Putamen (tissue), 1 donor: Measurements from ENCODE around the gene DMKN.

Experiments used
- DNase-seq: peaks from one replicate; pipeline ENCODE4 v3.0.0-alpha.2; 2016; ENCODE audit warnings: low spot score

The DMKN gene

DNA sequence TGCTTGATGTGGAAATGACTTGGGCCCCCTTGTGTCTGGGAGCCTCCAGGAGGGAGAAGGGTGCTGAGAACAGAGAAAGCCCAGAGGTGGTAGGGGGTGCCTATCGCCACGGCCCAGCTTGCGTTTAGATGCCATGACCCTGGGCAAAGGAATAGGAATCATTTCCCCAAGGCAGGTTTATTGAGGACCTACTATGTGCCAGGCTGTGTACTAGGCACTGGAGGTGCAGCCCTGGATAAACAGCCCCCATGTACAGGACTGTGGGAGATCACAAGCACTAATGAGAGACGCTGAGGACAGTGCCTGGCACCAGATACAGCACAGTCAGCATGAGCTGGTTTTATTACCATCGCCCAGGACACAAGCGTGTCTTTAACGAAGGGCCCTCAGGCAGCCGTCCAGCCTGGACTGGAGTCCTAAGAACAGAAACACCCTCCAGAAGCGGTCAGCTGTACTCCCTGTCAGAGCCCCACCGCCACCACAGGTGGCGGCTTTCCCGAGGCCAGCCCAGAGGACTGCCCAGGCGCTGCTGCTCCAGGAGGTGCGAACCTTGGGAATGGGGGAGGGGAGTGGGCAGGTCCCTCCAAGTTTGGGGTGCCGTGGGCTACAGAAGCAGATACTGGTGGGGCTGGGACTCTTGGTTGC is 36.6 kb upstream of the DMKN start:
- DNase-seq, result no peak

DNA sequence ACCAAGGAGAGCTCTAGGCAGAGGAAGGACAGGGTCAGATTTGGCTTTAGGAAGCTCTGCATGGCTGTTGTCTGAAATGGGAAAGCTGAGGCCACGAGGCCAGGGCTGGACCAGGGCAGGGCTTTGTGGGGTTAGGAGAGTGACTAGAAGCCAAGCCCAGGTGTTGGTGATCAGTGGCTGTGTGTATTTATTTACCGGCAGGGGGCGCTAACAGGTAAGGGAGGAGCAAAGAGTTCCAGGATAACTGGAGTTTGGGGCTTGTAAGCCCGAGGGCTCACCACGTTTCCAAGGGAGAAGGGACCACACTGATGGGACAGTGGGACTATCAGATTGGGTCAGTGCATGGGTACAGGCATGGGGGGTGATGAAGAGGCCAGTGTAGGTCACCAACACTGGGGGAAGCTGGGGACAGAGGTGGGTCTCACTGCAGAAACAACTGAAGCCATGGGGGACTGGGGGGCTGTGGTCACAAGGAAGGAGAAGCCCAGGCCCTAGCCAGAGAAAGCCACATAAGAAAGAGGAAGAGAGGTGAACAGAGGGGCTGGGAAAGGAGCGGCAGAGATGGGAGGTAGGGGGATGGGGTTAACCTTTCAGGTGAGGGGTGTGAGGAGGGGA is 35.8 kb upstream of the DMKN start:
- DNase-seq, result peak; percentile 47

DNA sequence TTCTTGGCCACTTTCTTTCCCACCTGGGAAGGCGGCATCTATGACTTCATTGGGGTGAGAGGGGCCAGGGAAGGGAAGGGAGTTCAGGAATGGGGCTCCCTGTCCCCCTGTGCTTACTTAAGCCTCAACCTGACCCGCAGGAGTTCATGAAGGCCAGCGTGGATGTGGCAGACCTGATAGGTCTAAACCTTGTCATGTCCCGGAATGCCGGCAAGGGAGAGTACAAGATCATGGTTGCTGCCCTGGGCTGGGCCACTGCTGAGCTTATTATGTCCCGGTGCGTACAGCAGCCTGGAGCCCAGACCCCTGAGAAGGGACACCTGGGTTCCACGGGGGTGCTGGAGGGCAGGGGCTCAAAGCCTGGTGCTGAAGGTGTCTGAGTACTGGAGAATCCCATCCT is 33.1 kb upstream of the DMKN start:
- no peak for DNase-seq

DNA sequence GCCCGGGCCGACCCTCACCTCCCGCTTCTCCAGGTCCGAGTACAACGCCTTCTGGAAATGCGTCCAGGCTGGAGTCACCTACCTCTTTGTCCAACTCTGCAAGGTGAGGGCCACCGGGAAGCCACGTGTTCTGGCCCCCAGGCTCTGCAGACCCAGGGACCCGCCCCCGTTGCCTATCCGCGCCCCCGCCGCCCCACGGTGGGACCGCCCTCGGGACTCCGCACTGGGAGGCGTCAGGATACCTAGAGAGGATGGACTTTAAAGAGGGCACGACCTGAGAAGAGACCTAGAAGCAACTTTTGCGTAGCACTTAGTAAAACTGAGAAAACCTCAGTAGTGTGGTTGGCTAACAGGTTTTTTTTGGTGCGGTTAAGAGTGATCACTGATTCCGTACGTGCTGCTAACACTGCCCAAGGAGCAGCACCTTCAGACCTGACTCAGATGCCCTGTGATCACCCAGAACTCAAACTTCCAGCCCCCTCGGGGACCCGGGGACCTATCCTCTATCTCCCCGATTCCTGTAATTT is 32.5 kb upstream of the DMKN start:
- DNase-seq, result no peak

DNA sequence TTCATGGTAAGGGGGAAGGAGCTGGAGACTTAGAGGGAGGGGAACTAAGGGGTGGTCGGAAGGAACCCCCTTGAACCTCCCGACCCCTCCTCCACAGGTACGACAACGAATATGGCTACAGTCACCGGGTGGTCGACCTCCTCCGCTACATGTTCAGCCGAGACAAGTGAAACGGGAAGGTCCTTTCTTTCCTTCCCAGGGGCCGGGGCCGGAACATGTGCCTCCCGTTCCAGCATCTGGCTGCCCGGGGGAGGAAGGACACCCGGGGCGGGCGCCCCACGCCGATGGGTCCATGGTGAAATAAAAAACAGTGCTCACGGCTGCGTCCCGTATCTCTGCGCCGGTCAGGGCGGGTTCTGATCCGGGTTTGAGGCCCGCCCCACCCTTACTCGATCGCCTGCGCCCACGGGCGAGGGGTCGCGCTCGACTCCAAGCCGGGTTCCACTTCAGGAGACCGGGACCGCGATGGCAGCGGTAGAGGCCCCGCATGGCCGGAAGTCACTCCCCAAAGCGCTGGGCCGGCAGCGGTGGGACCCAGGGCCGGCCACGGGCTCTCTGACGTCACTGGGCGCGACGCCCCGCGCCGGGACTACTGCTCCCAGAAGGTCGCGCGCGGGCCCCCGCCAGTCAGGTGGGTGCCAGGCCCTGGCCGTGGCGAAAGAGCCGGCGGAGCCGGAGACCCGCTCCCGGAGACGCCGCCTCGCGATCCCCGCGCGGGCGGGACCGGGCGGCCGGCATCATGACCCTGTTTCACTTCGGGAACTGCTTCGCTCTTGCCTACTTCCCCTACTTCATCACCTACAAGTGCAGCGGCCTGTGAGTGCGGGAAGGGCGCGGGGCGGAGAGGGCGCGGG is 31.8 kb upstream of the DMKN start, which contains the start of gene TMEM147:
Gene TMEM147 (plus strand): TSS at position 626 of the 854 bp plus-strand sequence. CDS start 114 bp downstream, at position 740.
- DNase-seq, result peak; percentile 89

DNA sequence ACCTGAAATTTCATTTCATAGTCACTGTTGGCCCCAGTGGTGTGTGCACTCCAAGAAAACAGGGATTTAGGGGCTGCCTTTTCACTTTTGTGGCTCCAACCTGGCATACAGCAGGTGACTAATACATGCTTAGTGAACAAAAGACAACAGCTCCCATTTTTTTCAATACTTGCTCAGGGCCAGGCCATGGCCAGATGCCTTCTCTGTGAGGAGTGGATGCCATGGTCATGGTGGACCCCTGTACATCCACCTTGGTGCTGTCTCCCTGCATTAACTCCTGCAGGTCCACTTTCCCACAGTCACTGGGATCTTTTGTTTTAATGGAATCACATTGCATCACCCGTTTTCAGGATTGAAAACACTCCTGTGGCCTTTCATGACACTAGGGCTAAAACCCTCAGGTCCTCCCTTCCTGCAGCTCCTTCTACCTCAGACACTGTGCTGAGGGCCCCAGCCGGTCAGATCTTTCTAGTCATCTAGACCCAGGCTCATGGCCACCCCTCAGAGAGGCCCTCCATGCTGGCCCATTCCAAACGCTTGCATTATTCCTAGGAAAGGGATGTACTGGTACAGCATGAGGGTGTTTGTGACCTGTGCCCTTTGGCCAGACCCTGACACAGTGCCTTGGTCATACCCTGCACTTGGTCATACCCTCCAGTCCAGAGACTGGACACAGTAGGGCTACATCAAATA is 30.8 kb upstream of the DMKN start:
- DNase-seq, result no peak

DNA sequence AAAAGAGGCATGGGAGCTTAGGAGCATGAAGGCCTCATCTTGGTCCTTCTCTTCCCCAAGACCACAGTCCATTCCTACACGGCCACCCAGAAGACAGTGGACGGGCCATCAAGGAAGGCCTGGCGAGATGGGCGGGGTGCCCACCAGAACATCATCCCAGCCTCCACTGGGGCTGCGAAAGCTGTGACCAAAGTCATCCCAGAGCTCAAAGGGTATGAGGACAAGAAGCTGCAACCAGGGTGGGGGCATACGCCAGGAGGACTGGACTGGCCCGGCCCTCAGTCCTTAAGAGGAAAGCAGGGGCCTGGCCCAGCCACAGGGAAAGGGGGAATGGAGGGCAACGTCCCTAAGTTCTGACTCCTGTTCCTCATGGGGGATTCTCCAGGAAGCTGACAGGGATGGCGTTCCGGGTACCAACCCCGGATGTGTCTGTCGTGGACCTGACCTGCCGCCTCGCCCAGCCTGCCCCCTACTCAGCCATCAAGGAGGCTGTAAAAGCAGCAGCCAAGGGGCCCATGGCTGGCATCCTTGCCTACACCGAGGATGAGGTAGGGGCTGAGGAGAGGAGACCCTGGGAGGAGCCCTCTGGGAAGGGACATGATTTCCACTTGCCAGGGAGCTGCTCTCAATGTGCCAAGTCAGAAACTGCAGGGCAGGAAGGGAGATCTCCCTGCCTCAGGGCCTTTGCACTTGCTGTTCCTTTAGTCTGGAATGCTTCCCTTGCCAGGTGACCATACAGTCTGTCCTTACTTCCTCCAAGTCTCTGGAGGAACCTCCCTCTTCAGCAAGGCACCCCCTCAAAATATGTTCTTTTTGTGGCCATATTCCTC is 30.0 kb upstream of the DMKN start:
- no peak for DNase-seq

DNA sequence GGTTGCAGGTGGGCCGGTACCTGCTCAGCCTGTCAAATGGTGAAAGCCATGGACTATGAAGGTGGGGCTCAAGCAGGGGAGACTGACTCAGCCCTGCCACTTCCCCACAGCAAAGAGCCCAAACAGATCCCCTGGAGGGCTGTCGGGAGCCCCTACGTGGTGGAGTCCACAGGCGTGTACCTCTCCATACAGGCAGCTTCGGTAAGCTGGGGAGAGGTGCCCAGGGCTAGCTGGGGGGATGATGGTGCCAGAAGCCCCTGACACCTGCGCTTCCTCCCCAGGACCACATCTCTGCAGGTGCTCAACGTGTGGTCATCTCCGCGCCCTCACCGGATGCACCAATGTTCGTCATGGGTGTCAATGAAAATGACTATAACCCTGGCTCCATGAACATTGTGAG is 28.8 kb upstream of the DMKN start:
- DNase-seq, result no peak

DNA sequence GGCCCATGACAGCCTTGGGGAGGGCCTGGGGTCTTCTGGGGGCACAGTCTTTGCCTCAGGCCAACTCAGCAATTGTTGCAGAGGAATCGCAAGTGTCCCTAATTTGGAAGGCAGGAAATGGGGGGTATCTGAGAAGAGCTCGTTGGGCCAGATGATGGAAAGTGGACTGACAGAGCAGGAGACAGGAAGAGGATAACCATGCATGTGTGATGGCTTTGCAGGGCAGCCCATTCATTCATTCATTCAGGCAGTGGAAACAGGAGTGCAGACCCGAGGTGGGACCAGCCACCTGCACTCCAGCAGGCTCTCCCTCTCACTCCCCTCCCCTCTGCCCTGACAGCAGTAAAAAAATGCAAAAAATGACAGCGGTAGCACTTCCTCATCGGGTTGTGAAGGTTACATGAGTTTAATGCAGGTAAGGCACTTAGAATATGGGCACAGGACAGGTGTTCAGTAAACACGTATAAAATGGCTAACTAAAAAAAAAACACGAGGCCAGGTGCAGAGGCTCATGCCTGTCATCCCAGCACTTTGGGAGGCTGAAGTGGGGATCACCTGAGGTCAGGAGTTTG is 27.0 kb upstream of the DMKN start:
- DNase-seq, result no peak

DNA sequence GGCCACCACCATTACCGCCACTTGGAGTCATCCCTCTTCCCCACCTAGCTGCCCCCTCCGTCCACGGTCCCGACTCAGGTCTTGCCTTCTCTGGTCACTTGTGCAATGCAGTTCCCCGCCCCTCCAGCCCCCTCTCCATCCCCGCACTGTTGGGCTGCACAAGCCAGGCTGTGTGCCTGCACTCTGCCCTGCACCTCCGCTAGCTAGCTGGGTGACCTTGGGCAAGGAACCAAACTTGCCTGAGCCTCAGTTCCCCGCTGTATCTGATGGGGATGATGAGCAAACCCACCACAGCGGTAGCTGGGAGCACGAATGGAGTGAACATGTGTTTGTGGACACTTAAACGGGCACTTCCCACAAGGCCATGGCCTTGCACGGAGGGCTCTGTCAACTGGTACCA is 26.4 kb upstream of the DMKN start:
- no peak for DNase-seq

DNA sequence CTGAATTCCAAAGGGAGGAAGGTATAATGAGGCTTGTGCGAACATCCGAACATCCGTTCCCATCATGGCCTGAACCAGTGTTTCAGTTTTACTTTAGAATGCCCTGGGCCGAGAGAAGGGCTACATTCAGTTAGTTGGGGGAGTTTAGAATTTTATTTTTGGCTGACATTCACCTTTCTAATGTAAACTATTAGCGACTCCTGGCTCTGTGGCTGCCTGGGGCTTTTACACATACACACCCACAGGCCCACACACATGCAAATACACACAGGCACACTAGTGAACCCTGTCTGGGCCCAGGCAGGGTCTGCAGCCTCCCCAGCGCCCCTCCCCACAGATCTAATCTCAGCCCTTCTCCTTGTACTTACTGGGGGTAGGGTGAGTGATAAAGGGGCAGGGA is 25.9 kb upstream of the DMKN start:
- DNase-seq, result no peak

DNA sequence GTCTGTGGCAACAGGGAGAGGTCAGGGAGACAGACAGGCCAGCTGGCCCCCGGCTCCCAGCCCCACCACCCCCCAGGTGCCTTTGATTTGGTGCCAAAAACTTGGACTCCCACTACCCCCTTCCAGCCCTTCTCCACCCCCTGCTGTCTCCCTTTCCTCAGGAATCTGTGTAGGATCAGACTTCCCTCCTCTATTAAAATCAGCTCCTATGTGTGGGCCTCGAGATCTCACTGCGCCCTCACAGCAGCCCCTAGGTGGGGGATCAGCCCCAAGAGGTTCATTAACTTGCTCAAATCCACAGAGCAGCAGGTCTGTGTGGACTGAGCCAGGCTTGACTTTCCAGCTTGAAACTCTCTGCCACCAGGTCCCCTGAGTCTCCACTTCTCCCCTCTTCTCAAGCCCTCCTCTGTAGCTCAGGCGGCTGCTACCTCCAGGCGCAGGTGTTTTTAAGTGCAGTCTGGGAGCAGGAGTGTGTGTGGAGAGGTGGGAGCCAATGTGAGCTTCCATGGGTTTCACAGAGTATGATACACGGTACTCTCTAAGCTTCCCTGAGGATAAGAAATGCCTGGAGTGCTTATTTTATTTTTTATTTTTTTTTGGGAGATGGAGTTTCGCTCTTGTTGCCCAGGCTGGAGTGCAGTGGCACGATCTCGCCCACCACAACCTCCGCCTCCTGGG is 21.5 kb upstream of the DMKN start:
- peak; percentile 30 for DNase-seq

DNA sequence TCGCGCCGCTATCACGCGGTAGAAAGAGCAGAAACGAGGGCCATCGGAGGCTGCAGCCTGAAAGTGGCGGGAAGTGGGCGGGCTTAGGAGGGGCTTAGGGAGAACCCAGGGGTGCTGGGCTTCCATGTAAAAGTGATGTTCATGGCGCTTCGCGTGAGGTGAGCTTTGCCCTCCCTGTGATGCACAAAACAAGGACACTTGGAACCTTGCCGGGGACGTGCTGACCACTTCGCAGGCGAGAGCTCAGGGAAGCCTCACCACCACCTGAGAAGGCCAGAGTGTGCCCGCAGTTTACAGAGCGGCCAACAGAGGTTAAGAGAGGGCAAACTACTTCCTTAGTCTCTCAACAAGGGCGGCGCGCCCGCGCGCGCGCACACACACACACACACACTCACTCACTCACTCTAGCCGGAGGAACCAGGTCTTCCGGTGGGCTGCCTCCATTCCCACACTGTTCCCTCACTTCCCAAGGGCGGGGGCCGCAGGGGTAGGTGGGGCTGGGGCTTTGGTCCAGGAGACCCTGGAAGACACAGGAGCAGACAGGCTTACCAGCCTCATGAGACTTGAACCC is 20.5 kb upstream of the DMKN start:
- DNase-seq, result no peak

DNA sequence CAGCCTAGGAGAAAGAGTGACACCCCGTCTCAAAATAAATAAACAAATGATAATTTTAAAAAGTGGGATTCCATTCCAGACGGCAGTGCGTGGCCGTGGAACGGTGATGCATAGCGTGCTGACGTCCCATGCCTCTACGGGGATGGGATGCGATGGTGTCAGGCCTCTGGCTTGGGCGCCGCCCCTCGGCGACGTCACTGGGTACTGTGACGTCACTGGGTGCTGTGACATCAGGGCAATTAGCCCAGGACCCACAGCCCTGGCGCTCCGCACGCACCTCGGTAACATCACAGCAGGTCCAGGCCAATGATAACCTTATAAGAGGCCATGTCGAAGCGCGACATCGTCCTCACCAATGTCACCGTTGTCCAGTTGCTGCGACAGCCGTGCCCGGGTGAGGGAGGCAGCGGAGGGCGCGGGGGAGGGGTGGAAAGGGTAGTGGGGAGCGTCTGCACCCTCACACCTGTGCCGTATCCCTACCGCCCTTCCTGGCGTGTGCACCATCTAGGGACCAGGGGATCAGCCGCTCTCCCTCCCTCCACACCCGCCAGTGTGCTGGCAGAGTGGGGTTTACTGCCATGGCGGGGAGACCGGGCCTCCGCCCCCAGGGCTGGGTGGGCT is 19.9 kb upstream of the DMKN start, which contains the start of gene GAPDHS:
Gene GAPDHS (plus strand): TSS at position 256 of the 621 bp plus-strand sequence. CDS start 72 bp downstream, at position 328.
- DNase-seq, result no peak

DNA sequence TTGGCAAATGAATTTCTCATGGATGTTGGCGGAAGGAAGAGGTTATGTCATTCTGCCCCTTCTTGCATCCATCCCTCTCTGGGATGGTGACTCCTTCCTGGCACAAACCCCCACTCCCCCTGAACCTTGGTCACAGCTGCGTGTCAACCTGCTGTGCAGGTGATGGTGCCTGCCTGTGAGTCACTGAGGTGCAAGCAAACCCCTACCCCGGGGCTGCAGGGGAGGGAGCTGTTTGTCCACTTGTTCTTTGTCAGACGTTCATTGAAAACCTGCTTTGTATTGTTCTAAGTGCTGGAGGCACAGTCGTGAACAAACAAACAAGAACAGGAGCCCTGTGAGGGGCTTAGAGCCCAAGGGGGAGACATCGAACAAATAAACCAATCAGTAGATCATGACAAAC is 17.8 kb upstream of the DMKN start:
- DNase-seq, result no peak

DNA sequence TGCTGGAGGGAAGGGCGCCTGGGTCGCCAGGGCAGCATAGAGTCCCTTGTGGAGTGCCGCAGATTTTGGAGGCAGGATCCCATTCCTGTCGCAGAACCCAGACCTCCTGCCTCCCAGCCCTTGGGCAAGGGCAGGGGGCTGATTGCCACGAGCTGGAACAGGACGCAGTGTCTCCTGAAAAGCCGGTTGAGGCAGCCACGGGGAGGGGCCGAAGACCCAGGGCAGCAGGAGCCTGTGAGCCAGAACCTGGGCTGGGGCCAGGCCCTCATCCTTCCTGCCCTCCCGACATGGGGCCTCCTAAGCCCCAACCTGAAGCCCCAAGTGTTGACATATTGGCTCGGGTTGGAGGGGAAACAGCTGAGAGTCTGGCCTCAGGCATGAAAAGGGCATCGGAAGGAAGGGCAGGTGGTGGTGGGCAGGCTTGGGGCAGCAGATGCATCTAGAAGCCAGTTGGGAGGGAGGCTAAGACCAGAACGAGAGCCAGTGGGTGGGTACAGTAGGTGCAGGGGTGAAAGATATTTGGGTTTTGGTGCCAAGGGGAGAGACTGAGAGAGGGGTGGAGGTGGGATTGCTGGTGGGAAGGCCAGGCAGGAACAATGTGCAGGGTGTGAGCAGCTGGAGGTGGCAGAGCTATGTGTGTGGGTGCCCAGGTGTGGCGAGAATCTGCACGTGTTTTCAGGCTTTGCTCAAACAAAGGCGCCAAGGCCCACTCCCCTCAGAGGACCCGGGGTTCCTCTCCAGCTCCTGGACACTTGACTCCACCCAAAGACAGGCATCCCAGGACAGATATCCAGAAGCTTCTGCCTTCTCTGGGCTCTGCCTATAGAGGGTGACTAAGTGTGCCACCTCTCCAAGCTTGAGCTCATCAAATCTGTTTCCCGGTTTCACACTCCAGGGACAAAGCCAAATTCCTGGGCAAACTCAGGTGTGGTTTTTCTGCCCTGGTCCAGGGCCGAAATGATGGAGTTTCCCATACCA is 16.1 kb upstream of the DMKN start:
- DNase-seq, result no peak

DNA sequence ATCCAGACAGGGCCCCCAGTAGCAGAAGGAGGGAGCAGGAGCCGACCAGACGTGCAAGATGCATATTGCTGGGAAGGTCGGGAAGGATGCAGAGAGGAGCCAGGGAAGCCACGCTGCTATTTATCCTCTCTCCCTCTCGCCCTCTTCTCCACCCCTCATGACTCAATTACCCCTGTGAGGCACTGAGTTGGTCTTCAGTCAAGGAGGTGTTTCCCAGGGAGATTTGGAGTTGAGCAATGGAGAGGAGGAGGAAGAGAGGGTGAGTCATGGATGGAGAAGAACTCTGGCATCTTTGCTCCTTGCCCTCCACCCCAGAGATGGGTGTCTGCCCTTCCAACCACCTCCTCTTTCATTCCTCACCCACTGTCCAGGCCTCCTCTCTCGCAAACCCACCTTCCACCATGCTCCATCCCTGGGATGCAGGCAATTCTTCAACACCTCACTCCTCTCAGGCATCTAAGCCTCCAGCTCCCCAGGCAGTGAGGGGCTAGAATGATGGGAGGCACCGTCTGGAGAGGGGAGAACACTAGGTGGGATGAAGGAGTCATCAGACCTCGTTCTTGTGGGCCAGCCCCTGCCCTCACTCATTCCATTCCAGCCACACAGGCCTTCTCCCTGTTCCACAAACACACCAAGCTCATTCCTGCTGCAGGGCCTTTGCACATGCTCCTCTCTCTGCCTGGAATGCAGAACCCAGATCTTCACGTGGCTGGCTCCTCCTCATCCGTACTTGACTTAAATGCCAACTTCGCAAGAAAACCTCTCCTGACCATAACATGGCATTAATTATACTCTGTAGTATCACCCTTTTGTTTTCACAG is 15.0 kb upstream of the DMKN start, which contains the start of gene SBSN:
Gene SBSN (minus strand): TSS at position 94 of the 821 bp plus-strand sequence. CDS start 30 bp downstream, at position 64.
- no peak for DNase-seq
